H1 (cell line): ENCODE measurements around the gene STAP2. TPM values are rescaled to one million over a fixed set of nuclear protein-coding genes. Genes with fewer than 3 reads are reported as not detected.
A peak's percentile ranks its signal among the peaks of the same experiment; 100 is the strongest.

Source experiments
- CTCF ChIA-PET: fragments of 300-600 bp; sonication (Branson Sonifier 250); formaldehyde crosslinking; loops from one replicate; lab custom pipeline; 2021; ENCODE audit not compliant: partially characterized antibody; lab: Charles Lee
- POLR2A ChIA-PET: fragments of 300-600 bp; sonication (Branson Sonifier 250); formaldehyde crosslinking; loops from one replicate; lab custom pipeline; 2021; ENCODE audit warnings: inconsistent platforms; ENCODE audit not compliant: partially characterized antibody; lab: Charles Lee
- DNase-seq, 2 experiments: peaks; one replicate each; pipeline versions ENCODE4 v3.0.0 to v3.0.0-alpha.2; 2010 to 2022; ENCODE audit warnings: low spot score in 2 of 2, low read depth in 1 of 2, mixed read lengths in 1 of 2
- FAIRE-seq: peaks from 2 replicates; lab custom pipeline; 2011; peaks lifted over from hg19 to GRCh38; lab: Jason Lieb, UNC
- H2AFZ ChIP-seq: 2 replicates; pipeline ENCODE4 v1.8.1; 2012; ENCODE audit warnings: low read length, inconsistent platforms
- H2AK5ac ChIP-seq: 2 replicates; pipeline ENCODE4 v1.6.1; 2013; ENCODE audit warnings: low read depth, low read length
- H2BK120ac ChIP-seq: replicated peaks from 2 replicates; pipeline ENCODE3; 2013; ENCODE audit warnings: low read depth, low read length, inconsistent platforms
- H2BK12ac ChIP-seq: 2 replicates; pipeline ENCODE4 v1.6.1; 2013; ENCODE audit warnings: low read depth, low read length
- H2BK15ac ChIP-seq: 2 replicates; pipeline ENCODE4 v1.6.1; 2013; ENCODE audit warnings: low read length
- H2BK20ac ChIP-seq: 2 replicates; pipeline ENCODE4 v1.6.1; 2013; ENCODE audit warnings: low read length
- H2BK5ac ChIP-seq: 2 replicates; pipeline ENCODE4 v1.6.1; 2013; ENCODE audit warnings: low read depth, low read length
- H3K14ac ChIP-seq: 2 replicates; pipeline ENCODE4 v1.6.1; 2013; ENCODE audit warnings: inconsistent platforms; ENCODE audit not compliant: insufficient read length
- H3K18ac ChIP-seq: 2 replicates; pipeline ENCODE4 v1.6.1; 2013; ENCODE audit warnings: low read length; ENCODE audit errors: extremely low read depth
- H3K23ac ChIP-seq: 2 replicates; pipeline ENCODE4 v1.6.1; 2013; ENCODE audit warnings: inconsistent platforms; ENCODE audit not compliant: insufficient read length
- H3K23me2 ChIP-seq: 2 replicates; pipeline ENCODE4 v1.6.1; 2013; ENCODE audit warnings: low read depth, low read length
- H3K27ac ChIP-seq: 2 replicates; pipeline ENCODE4 v1.6.1; 2011; ENCODE audit warnings: low read depth, low read length, inconsistent platforms
- H3K27me3 ChIP-seq, 4 experiments: replicated peaks in 1 of 4; 1 replicate in 1 of 4; 2 replicates in 3 of 4; pipeline versions ENCODE4 v1.6.1 to v1.8.1; 2011 to 2013; ENCODE audit warnings: low read length in 3 of 4, mild to moderate bottlenecking in 3 of 4, inconsistent platforms in 2 of 4, mixed read lengths in 2 of 4, moderate library complexity in 1 of 4; ENCODE audit not compliant: control insufficient read depth in 3 of 4, insufficient read depth in 3 of 4; ENCODE audit errors: extremely low read depth in 1 of 4
- H3K36me3 ChIP-seq, 4 experiments: 2 replicates each; pipeline versions ENCODE4 v1.6.1 to v1.8.1; 2011 to 2013; ENCODE audit warnings: mild to moderate bottlenecking in 4 of 4, low read length in 3 of 4, moderate library complexity in 2 of 4, control low read depth in 1 of 4, inconsistent platforms in 1 of 4; ENCODE audit not compliant: insufficient read depth in 4 of 4, control insufficient read depth in 2 of 4
- H3K4ac ChIP-seq: replicated peaks from 2 replicates; pipeline ENCODE3; 2013; ENCODE audit warnings: low read length, low read depth, mixed read lengths, inconsistent platforms; ENCODE audit not compliant: insufficient read length
- H3K4me1 ChIP-seq, 4 experiments: replicated peaks in 1 of 4; 1 replicate in 1 of 4; 2 replicates in 3 of 4; pipeline versions ENCODE4 v1.6.1 to v1.8.1; 2011 to 2013; ENCODE audit warnings: low read length in 3 of 4, inconsistent platforms in 2 of 4, mixed read lengths in 1 of 4; ENCODE audit not compliant: insufficient read depth in 4 of 4, control insufficient read depth in 3 of 4
- H3K4me2 ChIP-seq, 2 experiments: 2 replicates each; pipeline versions ENCODE4 v1.6.1 to v1.8.1; 2011 to 2013; ENCODE audit warnings: low read depth in 2 of 2, low read length in 2 of 2, control low read depth in 1 of 2, inconsistent platforms in 1 of 2, mild to moderate bottlenecking in 1 of 2; ENCODE audit not compliant: insufficient read depth in 1 of 2
- H3K4me3 ChIP-seq, 4 experiments: fragments of 200-600, 300-600 bp in 1 of 4; sonication (generic), shearing (Covaris generic), sonication (Bioruptor Twin) in 1 of 4; 2 replicates each; pipeline versions ENCODE4 v1.5.1 to v1.8.1; 2011 to 2016; ENCODE audit warnings: low read length in 4 of 4, low read depth in 3 of 4, control low read depth in 2 of 4, inconsistent platforms in 2 of 4, mild to moderate bottlenecking in 2 of 4, mixed read lengths in 1 of 4, moderate library complexity in 1 of 4; ENCODE audit not compliant: insufficient read depth in 2 of 4; ENCODE audit errors: extremely low read depth in 1 of 4
- H3K56ac ChIP-seq: replicated peaks from 2 replicates; pipeline ENCODE3; 2013; ENCODE audit warnings: low read depth, mild to moderate bottlenecking, mixed read lengths, low read length, inconsistent platforms; ENCODE audit not compliant: insufficient read length
- H3K79me1 ChIP-seq: 2 replicates; pipeline ENCODE4 v1.6.1; 2013; ENCODE audit warnings: low read depth, low read length, control low read depth
- H3K79me2 ChIP-seq, 2 experiments: 2 replicates each; pipeline versions ENCODE4 v1.6.1 to v1.8.1; 2012 to 2013; ENCODE audit warnings: low read length in 2 of 2, mild to moderate bottlenecking in 2 of 2, inconsistent platforms in 1 of 2; ENCODE audit not compliant: insufficient read depth in 2 of 2, control insufficient read depth in 1 of 2
- H3K9ac ChIP-seq, 4 experiments: replicated peaks in 1 of 4; 1 replicate in 1 of 4; 2 replicates in 3 of 4; pipeline versions ENCODE4 v1.6.1 to v1.8.1; 2011 to 2013; ENCODE audit warnings: low read depth in 3 of 4, low read length in 3 of 4, control low read depth in 2 of 4, mild to moderate bottlenecking in 2 of 4, moderate library complexity in 2 of 4, inconsistent platforms in 1 of 4; ENCODE audit errors: extremely low read depth in 1 of 4
- H3K9me3 ChIP-seq, 2 experiments: 2 replicates each; pipeline versions ENCODE4 v1.6.1 to v1.8.1; 2012 to 2013; ENCODE audit warnings: mild to moderate bottlenecking in 2 of 2, moderate library complexity in 2 of 2, control low read depth in 1 of 2, inconsistent platforms in 1 of 2, low read depth in 1 of 2, low read length in 1 of 2, mixed read lengths in 1 of 2; ENCODE audit not compliant: insufficient read depth in 2 of 2
- H4K20me1 ChIP-seq, 2 experiments: replicated peaks in 1 of 2; 2 replicates each; pipeline versions ENCODE3 to v1.8.1; 2011 to 2013; ENCODE audit warnings: inconsistent platforms in 2 of 2, low read length in 2 of 2, mild to moderate bottlenecking in 1 of 2; ENCODE audit not compliant: insufficient read depth in 2 of 2, control insufficient read depth in 1 of 2
- H4K5ac ChIP-seq: 2 replicates; pipeline ENCODE4 v1.6.1; 2013; ENCODE audit warnings: low read length, low read depth, mixed read lengths, inconsistent platforms; ENCODE audit not compliant: insufficient read length
- H4K8ac ChIP-seq: 2 replicates; pipeline ENCODE4 v1.8.0; 2013; ENCODE audit warnings: mild to moderate bottlenecking, moderate library complexity, low read length, inconsistent platforms; ENCODE audit not compliant: insufficient read depth; ENCODE audit errors: extremely low read depth
- H4K91ac ChIP-seq: replicated peaks from 2 replicates; pipeline ENCODE3; 2013; ENCODE audit warnings: low read length, mixed read lengths, inconsistent platforms; ENCODE audit not compliant: insufficient read length
- BCL11A ChIP-seq, 2 experiments: IDR thresholded peaks; one replicate each; pipeline ENCODE4 v1.6.1; 2011; ENCODE audit warnings: low read depth in 2 of 2, low read length in 2 of 2, mild to moderate bottlenecking in 2 of 2
- CHD1 ChIP-seq: IDR thresholded peaks from 2 replicates; pipeline ENCODE4 v1.6.1; 2012; ENCODE audit warnings: low read depth, low read length, improper control_type of control experiment
- EZH2 ChIP-seq: fragments of 200-600 bp; sonication (generic); IDR thresholded peaks from 2 replicates; pipeline ENCODE4 v1.7.1; 2012; ENCODE audit warnings: low read depth, mild to moderate bottlenecking, moderate library complexity, low read length, inconsistent platforms; ENCODE audit not compliant: severe bottlenecking
- GTF2F1 ChIP-seq: IDR thresholded peaks from 2 replicates; pipeline ENCODE4 v1.6.1; 2012; ENCODE audit warnings: low read depth, low read length, improper control_type of control experiment, borderline replicate concordance
- SAP30 ChIP-seq: fragments of 300-600 bp; sonication (generic); IDR thresholded peaks from 2 replicates; pipeline ENCODE4 v1.7.1; 2012; ENCODE audit warnings: low read length, moderate library complexity, mild to moderate bottlenecking, inconsistent platforms; ENCODE audit not compliant: insufficient read depth, insufficient replicate concordance
- SIN3A ChIP-seq, 2 experiments: IDR thresholded peaks in 1 of 2; conservative IDR thresholded peaks in 1 of 2; 2 replicates each; pipeline ENCODE4 v1.6.1; 2011 to 2012; ENCODE audit warnings: low read length in 2 of 2, improper control_type of control experiment in 1 of 2, low read depth in 1 of 2, mild to moderate bottlenecking in 1 of 2
- SIX5 ChIP-seq: IDR thresholded peaks from 2 replicates; pipeline ENCODE4 v1.6.1; 2011; ENCODE audit warnings: mild to moderate bottlenecking, low read depth, low read length
- SRF ChIP-seq: IDR thresholded peaks from 2 replicates; pipeline ENCODE4 v1.6.1; 2011; ENCODE audit warnings: mild to moderate bottlenecking, low read depth, low read length, moderate library complexity
- TAF1 ChIP-seq: IDR thresholded peaks from 2 replicates; pipeline ENCODE4 v1.6.1; 2011; ENCODE audit warnings: mild to moderate bottlenecking, low read depth, low read length
- WGBS, 2 experiments: shearing (Covaris generic) in 1 of 2; methylation state at CpG; one replicate each; pipeline versions ENCODE4 v1.1.6 to v1.1.7; 2013 to 2015; ENCODE audit warnings: low lambda C conversion rate in 2 of 2, mixed read lengths in 2 of 2, inconsistent platforms in 1 of 2, low coverage in 1 of 2, missing lambda C conversion rate in 1 of 2; ENCODE audit not compliant: insufficient replicate concordance in 2 of 2, insufficient coverage in 1 of 2, insufficient read length in 1 of 2; ENCODE audit errors: extremely low coverage in 1 of 2, missing lambda C conversion rate in 1 of 2; 5-methylcytosine and 5-hydroxymethylcytosine counted together
- polyA plus RNA-seq, 7 experiments: library from polyadenylated mRNA; depleted of rRNA in 3 of 7; stranded (reverse) in 5 of 7; unstranded in 2 of 7; fragments of >200 nt in 5 of 7; fragments of 200-250 nt in 2 of 7; gene quantifications; 1 replicate in 5 of 7; 2 replicates in 1 of 7; 4 replicates in 1 of 7; pipeline versions ENCODE4 v1.2.1 to v1.2.3, GENCODE V29; 2011 to 2013; ENCODE audit warnings: missing spikeins in 2 of 7, mixed read lengths in 2 of 7
- total RNA-seq: library from RNA; stranded (reverse); fragmentation: NEBNext Ultra II Directional; extraction: Animal tissue kit (Norgen Biotek cat#: 25700); gene quantifications from 2 replicates; pipeline ENCODE4 v1.2.1, GENCODE V29; 2021
- TF ChIP-seq, protein P1 (sequence below): IDR thresholded peaks from 2 replicates; pipeline ENCODE4 v1.6.1; 2011; ENCODE audit warnings: low read length, improper control_type of control experiment

STAP2 gene
- total and polyA plus RNA-seq, 2 of the 8 experiments (the other 6 are each of a cell fraction or from before 2014, with no cell fraction given), result 15.3 to 37.3 TPM

DNA sequence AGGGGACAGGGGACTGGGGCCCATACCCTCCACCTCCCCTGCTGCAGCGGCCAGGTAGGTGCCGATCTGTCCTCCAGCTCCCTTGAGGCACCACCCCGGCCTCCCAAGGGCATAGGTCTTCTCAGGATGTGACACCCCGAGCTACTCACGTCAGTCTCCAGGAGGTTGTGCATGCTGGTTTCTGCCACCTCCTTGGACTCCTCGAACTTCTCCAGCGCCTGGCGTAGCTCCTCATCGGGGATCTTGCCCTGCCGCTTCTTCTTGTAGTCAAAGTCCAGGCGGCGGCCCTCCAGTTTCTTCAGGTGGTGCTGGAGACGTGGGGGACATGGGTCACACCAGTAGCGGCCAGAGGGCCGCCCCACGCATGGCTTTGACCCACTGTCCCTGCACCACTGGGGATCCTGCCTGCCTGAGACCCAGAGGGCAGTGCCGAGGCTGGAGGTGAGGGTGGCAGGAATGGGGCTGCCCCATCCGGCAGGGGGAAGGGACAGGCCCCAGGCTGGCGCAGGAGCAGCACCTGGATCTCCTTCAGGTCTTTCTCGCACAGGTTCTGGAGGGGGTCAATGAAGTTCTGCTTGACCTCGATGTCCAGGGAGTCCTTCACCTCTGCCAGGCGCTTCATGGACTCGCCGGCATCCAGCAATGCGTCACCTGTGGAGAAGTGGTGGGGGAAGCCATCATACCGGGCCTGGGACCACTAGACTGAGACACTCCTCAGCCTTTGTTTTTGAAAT is 25.1 kb upstream of the STAP2 start:
- Histone ChIP-seq H3K9me3 (no peaks in the 10 kb centered on the region), H2BK12ac (no peak overlapping the region), H3K79me2 (no peaks in the 10 kb centered on the region), H3K23ac (no peak overlapping the region), H3K14ac (no peak overlapping the region), H4K5ac (no peak overlapping the region), H3K4me2 (no peak overlapping the region), H3K18ac (no peak overlapping the region), H2BK120ac (no peak overlapping the region), H3K4me3 (no peak overlapping the region), H3K4ac (no peak overlapping the region), H4K20me1 (peaks cover 15 to 36% of the 10 kb centered on the region in 2 experiments), H3K4me1 (peaks cover 0 to 16% (median 3%) of the 10 kb centered on the region in 4 experiments; a peak in 3 of 7 replicates), H2AK5ac (no peak overlapping the region), H3K56ac (no peak overlapping the region), H4K91ac (no peak overlapping the region), H3K27ac (no peak overlapping the region), H2BK15ac (no peak overlapping the region), H2BK5ac (peak overlapping the region; percentile 16; the same call in 1 of the 2 replicates), H3K79me1 (peaks cover 10% of the 10 kb centered on the region; the same call in 1 of the 2 replicates), H4K8ac (peak overlapping the region; percentile 62; the same call in 1 of the 2 replicates), H3K23me2 (no peaks in the 10 kb centered on the region), H3K27me3 (no peaks in the 10 kb centered on the region), H3K36me3 (peaks cover 8 to 16% (median 11%) of the 10 kb centered on the region in 4 experiments; a peak in 5 of 8 replicates), H2AFZ (no peak overlapping the region), H3K9ac (no peak overlapping the region), H2BK20ac (no peak overlapping the region)
- WGBS, 2 experiments, result 93% methylated on average over 25 of the region's 26 CpGs; no CpG with 5 or more reads in 1 of the 2 experiments
- DNase-seq, result peak in 1 of 2 experiments; percentile 45
- CTCF ChIA-PET, result interaction anchor here (0.7 to 4.4 kb wide), 19 partner anchors 9 to 273 kb away, joined by 3 to 42 read pairs (median 4); partner anchors contain the start of genes CHAF1A and SH3GL1
- POLR2A ChIA-PET, result interaction anchor here (1.2 to 13.0 kb wide), 12 partner anchors 8 to 379 kb away, joined by 3 to 72 read pairs (median 4); partner anchors contain the start of genes CHAF1A, EEF2, MPND and SH3GL1
- FAIRE-seq, result no peak
- TF ChIP-seq CHD1, result no peak
- TF ChIP-seq SAP30, result no peak
- no peak for TF ChIP-seq TAF1
- no peak for TF ChIP-seq EZH2
- no peak for TF ChIP-seq SRF
- TF ChIP-seq GTF2F1, result no peak
- no peak for TF ChIP-seq SIX5
- no peak for TF ChIP-seq SIN3A (conservative IDR thresholded peaks at IDR 0.05 in 1 of 2, IDR thresholded peaks at IDR 0.05 in 1 of 2; ENCODE audit: low read depth in 1 of 2, low read length in 2 of 2)
- TF ChIP-seq BCL11A (IDR thresholded peaks at IDR 0.05; ENCODE audit: low read depth in 2 of 2, low read length in 2 of 2), result no peak
- TF ChIP-seq, protein P1, sequence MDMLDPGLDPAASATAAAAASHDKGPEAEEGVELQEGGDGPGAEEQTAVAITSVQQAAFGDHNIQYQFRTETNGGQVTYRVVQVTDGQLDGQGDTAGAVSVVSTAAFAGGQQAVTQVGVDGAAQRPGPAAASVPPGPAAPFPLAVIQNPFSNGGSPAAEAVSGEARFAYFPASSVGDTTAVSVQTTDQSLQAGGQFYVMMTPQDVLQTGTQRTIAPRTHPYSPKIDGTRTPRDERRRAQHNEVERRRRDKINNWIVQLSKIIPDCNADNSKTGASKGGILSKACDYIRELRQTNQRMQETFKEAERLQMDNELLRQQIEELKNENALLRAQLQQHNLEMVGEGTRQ, result no peak
